ENCODE results near the gene RPS10.
A peak's percentile ranks its signal among the peaks of the same experiment; 100 is the strongest.

The RPS10 gene

GRCh38 chr6:34392497-34393190, 33.2 kb downstream of the RPS10 start, which contains the start of gene NUDT3:
TSS of gene NUDT3 (minus strand) at chr6:34392669. CDS start at chr6:34392362, 307 bp downstream.
- Histone ChIP-seq H4K91ac (ENCODE audit: low read depth, low read length) (peak within 1 kb of the TSS; percentile 69), H3K36me3 (ENCODE audit: control insufficient read depth in 1 of 2, insufficient read depth in 2 of 2, low read length in 2 of 2) (no peaks in the 10 kb centered on the region), H3K4me1 (ENCODE audit: control insufficient read depth in 1 of 2, insufficient read depth in 2 of 2, low read length in 2 of 2) (peaks cover 0 to 6% of the 10 kb centered on the region in 2 experiments), H3K79me1 (ENCODE audit: low read length) (peaks cover 8% of the 10 kb centered on the region), H3K9ac (ENCODE audit: low read length) (peak within 1 kb of the TSS; percentile 7), H2BK5ac (ENCODE audit: low read depth, low read length, poor library complexity) (peak within 1 kb of the TSS; percentile 52), H3K79me2 (ENCODE audit: control insufficient read depth, insufficient read depth, low read length, poor library complexity) (peaks cover 8% of the 10 kb centered on the region), H3K27ac (ENCODE audit: low read depth, low read length) (peak within 1 kb of the TSS; percentile 29), H3K4me3 (ENCODE audit: low read depth, low read length) (peak within 1 kb of the TSS; percentile 85), H3K27me3 (ENCODE audit: insufficient read depth, low read length) (no peaks in the 10 kb centered on the region), H2AFZ (ENCODE audit: insufficient read depth, low read length, poor library complexity) (peak within 1 kb of the TSS; percentile 74), H3K9me3 (ENCODE audit: insufficient read depth, low read depth, low read length) (no peaks in the 10 kb centered on the region), H2BK12ac (ENCODE audit: low read length) (peak within 1 kb of the TSS; percentile 23), H4K12ac (ENCODE audit: low read depth, low read length) (peak within 1 kb of the TSS; percentile 79), H3K18ac (ENCODE audit: low read length) (peak within 1 kb of the TSS; percentile 45), H2AK5ac (ENCODE audit: low read length) (no peak within 1 kb of the TSS), H3K14ac (ENCODE audit: low read length) (peak within 1 kb of the TSS; percentile 89), H3K4me2 (ENCODE audit: low read length) (peak within 1 kb of the TSS; percentile 91), H3K23ac (ENCODE audit: low read length) (no peak within 1 kb of the TSS), H4K8ac (ENCODE audit: low read depth, low read length) (peak within 1 kb of the TSS; percentile 85), H3K4ac (ENCODE audit: low read depth, low read length) (peak within 1 kb of the TSS; percentile 66), H2BK120ac (ENCODE audit: insufficient read depth, low read length, poor library complexity) (peak within 1 kb of the TSS; percentile 65)
- WGBS (ENCODE audit: extremely low coverage, insufficient coverage, insufficient read length): no CpG with 5 or more reads among the region's 87 CpGs
- DNase-seq: peak; percentile 91 to 95

- Histone ChIP-seq H3K79me1 (ENCODE audit: low read length) (peaks cover 8% of the 10 kb centered on the region), H3K27ac (ENCODE audit: low read depth, low read length) (peak overlapping the region; percentile 29), H2AFZ (ENCODE audit: insufficient read depth, low read length, poor library complexity) (peak overlapping the region; percentile 74)
Observed at GRCh38 chr6:34391786-34392496, 33.9 kb downstream of the RPS10 start.

GRCh38 chr6:34391473-34391785, 34.4 kb downstream of the RPS10 start:
- Histone ChIP-seq H2BK5ac (ENCODE audit: low read depth, low read length, poor library complexity) (no peak overlapping the region), H3K4ac (ENCODE audit: low read depth, low read length) (peak overlapping the region; percentile 57), H4K91ac (ENCODE audit: low read depth, low read length) (no peak overlapping the region), H4K8ac (ENCODE audit: low read depth, low read length) (peak overlapping the region; percentile 85), H3K14ac (ENCODE audit: low read length) (peak overlapping the region; percentile 89), H2AK5ac (ENCODE audit: low read length) (no peak overlapping the region), H4K12ac (ENCODE audit: low read depth, low read length) (no peak overlapping the region), H3K79me2 (ENCODE audit: control insufficient read depth, insufficient read depth, low read length, poor library complexity) (peaks cover 8% of the 10 kb centered on the region), H3K4me1 (ENCODE audit: control insufficient read depth in 1 of 2, insufficient read depth in 2 of 2, low read length in 2 of 2) (peaks cover 0 to 6% of the 10 kb centered on the region in 2 experiments), H3K79me1 (ENCODE audit: low read length) (peaks cover 8% of the 10 kb centered on the region), H3K36me3 (ENCODE audit: control insufficient read depth in 1 of 2, insufficient read depth in 2 of 2, low read length in 2 of 2) (no peaks in the 10 kb centered on the region), H3K9ac (ENCODE audit: low read length) (peak overlapping the region; percentile 7), H3K4me3 (ENCODE audit: low read depth, low read length) (peak overlapping the region; percentile 85), H3K27ac (ENCODE audit: low read depth, low read length) (peak overlapping the region; percentile 29), H3K4me2 (ENCODE audit: low read length) (peak overlapping the region; percentile 91), H3K23ac (ENCODE audit: low read length) (no peak overlapping the region), H2BK12ac (ENCODE audit: low read length) (no peak overlapping the region), H2BK120ac (ENCODE audit: insufficient read depth, low read length, poor library complexity) (peak overlapping the region; percentile 48), H3K9me3 (ENCODE audit: insufficient read depth, low read depth, low read length) (no peaks in the 10 kb centered on the region), H2AFZ (ENCODE audit: insufficient read depth, low read length, poor library complexity) (peak overlapping the region; percentile 74), H3K27me3 (ENCODE audit: insufficient read depth, low read length) (no peaks in the 10 kb centered on the region), H3K18ac (ENCODE audit: low read length) (peak overlapping the region; percentile 45)
- WGBS (ENCODE audit: extremely low coverage, insufficient coverage, insufficient read length): no CpG with 5 or more reads among the region's 5 CpGs
- no peak for DNase-seq

More at GRCh38 chr6:34391786-34392496, 33.9 kb downstream of the RPS10 start:
- Histone ChIP-seq H3K18ac (ENCODE audit: low read length) (peak overlapping the region; percentile 45), H3K4me1 (ENCODE audit: control insufficient read depth in 1 of 2, insufficient read depth in 2 of 2, low read length in 2 of 2) (peaks cover 0 to 6% of the 10 kb centered on the region in 2 experiments), H3K4me2 (ENCODE audit: low read length) (peak overlapping the region; percentile 91), H2AK5ac (ENCODE audit: low read length) (no peak overlapping the region), H3K36me3 (ENCODE audit: control insufficient read depth in 1 of 2, insufficient read depth in 2 of 2, low read length in 2 of 2) (no peaks in the 10 kb centered on the region), H3K14ac (ENCODE audit: low read length) (peak overlapping the region; percentile 89), H3K4ac (ENCODE audit: low read depth, low read length) (peak overlapping the region; percentile 66), H4K8ac (ENCODE audit: low read depth, low read length) (peak overlapping the region; percentile 85), H3K79me2 (ENCODE audit: control insufficient read depth, insufficient read depth, low read length, poor library complexity) (peaks cover 8% of the 10 kb centered on the region), H2BK5ac (ENCODE audit: low read depth, low read length, poor library complexity) (peak overlapping the region; percentile 52), H3K27me3 (ENCODE audit: insufficient read depth, low read length) (no peaks in the 10 kb centered on the region), H4K91ac (ENCODE audit: low read depth, low read length) (peak overlapping the region; percentile 69), H4K12ac (ENCODE audit: low read depth, low read length) (peak overlapping the region; percentile 79), H3K4me3 (ENCODE audit: low read depth, low read length) (peak overlapping the region; percentile 85), H3K23ac (ENCODE audit: low read length) (no peak overlapping the region), H3K9me3 (ENCODE audit: insufficient read depth, low read depth, low read length) (no peaks in the 10 kb centered on the region), H3K9ac (ENCODE audit: low read length) (peak overlapping the region; percentile 7), H2BK120ac (ENCODE audit: insufficient read depth, low read length, poor library complexity) (peak overlapping the region; percentile 65), H2BK12ac (ENCODE audit: low read length) (peak overlapping the region; percentile 23)
- peak; percentile 17 to 53 for DNase-seq
- WGBS (ENCODE audit: extremely low coverage, insufficient coverage, insufficient read length): no CpG with 5 or more reads among the region's 78 CpGs

GRCh38 chr6:34390531-34391472, 35.1 kb downstream of the RPS10 start:
- Histone ChIP-seq H3K4me3 (ENCODE audit: low read depth, low read length) (no peak overlapping the region), H3K27me3 (ENCODE audit: insufficient read depth, low read length) (no peaks in the 10 kb centered on the region), H3K36me3 (ENCODE audit: control insufficient read depth in 1 of 2, insufficient read depth in 2 of 2, low read length in 2 of 2) (no peaks in the 10 kb centered on the region), H3K27ac (ENCODE audit: low read depth, low read length) (no peak overlapping the region), H2BK12ac (ENCODE audit: low read length) (no peak overlapping the region), H3K9me3 (ENCODE audit: insufficient read depth, low read depth, low read length) (no peaks in the 10 kb centered on the region), H3K14ac (ENCODE audit: low read length) (no peak overlapping the region), H3K9ac (ENCODE audit: low read length) (no peak overlapping the region), H3K18ac (ENCODE audit: low read length) (no peak overlapping the region), H2BK120ac (ENCODE audit: insufficient read depth, low read length, poor library complexity) (no peak overlapping the region), H3K79me1 (ENCODE audit: low read length) (peaks cover 8% of the 10 kb centered on the region), H4K12ac (ENCODE audit: low read depth, low read length) (no peak overlapping the region), H3K4ac (ENCODE audit: low read depth, low read length) (no peak overlapping the region), H4K8ac (ENCODE audit: low read depth, low read length) (no peak overlapping the region), H2AFZ (ENCODE audit: insufficient read depth, low read length, poor library complexity) (no peak overlapping the region), H4K91ac (ENCODE audit: low read depth, low read length) (no peak overlapping the region), H3K79me2 (ENCODE audit: control insufficient read depth, insufficient read depth, low read length, poor library complexity) (peaks cover 8% of the 10 kb centered on the region), H2AK5ac (ENCODE audit: low read length) (no peak overlapping the region), H3K4me2 (ENCODE audit: low read length) (peak overlapping the region; percentile 91), H3K4me1 (ENCODE audit: control insufficient read depth in 1 of 2, insufficient read depth in 2 of 2, low read length in 2 of 2) (peaks cover 0 to 6% of the 10 kb centered on the region in 2 experiments), H3K23ac (ENCODE audit: low read length) (no peak overlapping the region), H2BK5ac (ENCODE audit: low read depth, low read length, poor library complexity) (no peak overlapping the region)
- peak; percentile 37 to 66 for DNase-seq
- WGBS (ENCODE audit: extremely low coverage, insufficient coverage, insufficient read length): no CpG with 5 or more reads among the region's 14 CpGs

Measured in trophoblast cell (in vitro differentiated cells and primary cell).